H1 (cell line): ENCODE measurements around the gene MAPKAPK5. TPM values are rescaled to one million over a fixed set of nuclear protein-coding genes. Genes with fewer than 3 reads are reported as not detected.

Experiments
- CTCF ChIA-PET: fragments of 300-600 bp; sonication (Branson Sonifier 250); formaldehyde crosslinking; loops from one replicate; lab custom pipeline; 2021; ENCODE audit not compliant: partially characterized antibody; lab: Charles Lee
- POLR2A ChIA-PET: fragments of 300-600 bp; sonication (Branson Sonifier 250); formaldehyde crosslinking; loops from one replicate; lab custom pipeline; 2021; ENCODE audit warnings: inconsistent platforms; ENCODE audit not compliant: partially characterized antibody; lab: Charles Lee
- DNase-seq, 2 experiments: peaks; one replicate each; pipeline versions ENCODE4 v3.0.0 to v3.0.0-alpha.2; 2010 to 2022; ENCODE audit warnings: low spot score in 2 of 2, low read depth in 1 of 2, mixed read lengths in 1 of 2
- FAIRE-seq: peaks from 2 replicates; lab custom pipeline; 2011; peaks lifted over from hg19 to GRCh38; lab: Jason Lieb, UNC
- H2AFZ ChIP-seq: 2 replicates; pipeline ENCODE4 v1.8.1; 2012; ENCODE audit warnings: low read length, inconsistent platforms
- H2AK5ac ChIP-seq: 2 replicates; pipeline ENCODE4 v1.6.1; 2013; ENCODE audit warnings: low read depth, low read length
- H2BK120ac ChIP-seq: replicated peaks from 2 replicates; pipeline ENCODE3; 2013; ENCODE audit warnings: low read depth, low read length, inconsistent platforms
- H2BK12ac ChIP-seq: 2 replicates; pipeline ENCODE4 v1.6.1; 2013; ENCODE audit warnings: low read depth, low read length
- H2BK15ac ChIP-seq: 2 replicates; pipeline ENCODE4 v1.6.1; 2013; ENCODE audit warnings: low read length
- H2BK20ac ChIP-seq: 2 replicates; pipeline ENCODE4 v1.6.1; 2013; ENCODE audit warnings: low read length
- H2BK5ac ChIP-seq: 2 replicates; pipeline ENCODE4 v1.6.1; 2013; ENCODE audit warnings: low read depth, low read length
- H3K14ac ChIP-seq: 2 replicates; pipeline ENCODE4 v1.6.1; 2013; ENCODE audit warnings: inconsistent platforms; ENCODE audit not compliant: insufficient read length
- H3K18ac ChIP-seq: 2 replicates; pipeline ENCODE4 v1.6.1; 2013; ENCODE audit warnings: low read length; ENCODE audit errors: extremely low read depth
- H3K23ac ChIP-seq: 2 replicates; pipeline ENCODE4 v1.6.1; 2013; ENCODE audit warnings: inconsistent platforms; ENCODE audit not compliant: insufficient read length
- H3K23me2 ChIP-seq: 2 replicates; pipeline ENCODE4 v1.6.1; 2013; ENCODE audit warnings: low read depth, low read length
- H3K27ac ChIP-seq: 2 replicates; pipeline ENCODE4 v1.6.1; 2011; ENCODE audit warnings: low read depth, low read length, inconsistent platforms
- H3K27me3 ChIP-seq, 4 experiments: replicated peaks in 1 of 4; 1 replicate in 1 of 4; 2 replicates in 3 of 4; pipeline versions ENCODE4 v1.6.1 to v1.8.1; 2011 to 2013; ENCODE audit warnings: low read length in 3 of 4, mild to moderate bottlenecking in 3 of 4, inconsistent platforms in 2 of 4, mixed read lengths in 2 of 4, moderate library complexity in 1 of 4; ENCODE audit not compliant: control insufficient read depth in 3 of 4, insufficient read depth in 3 of 4; ENCODE audit errors: extremely low read depth in 1 of 4
- H3K36me3 ChIP-seq, 4 experiments: 2 replicates each; pipeline versions ENCODE4 v1.6.1 to v1.8.1; 2011 to 2013; ENCODE audit warnings: mild to moderate bottlenecking in 4 of 4, low read length in 3 of 4, moderate library complexity in 2 of 4, control low read depth in 1 of 4, inconsistent platforms in 1 of 4; ENCODE audit not compliant: insufficient read depth in 4 of 4, control insufficient read depth in 2 of 4
- H3K4ac ChIP-seq: replicated peaks from 2 replicates; pipeline ENCODE3; 2013; ENCODE audit warnings: low read length, low read depth, mixed read lengths, inconsistent platforms; ENCODE audit not compliant: insufficient read length
- H3K4me1 ChIP-seq, 4 experiments: replicated peaks in 1 of 4; 1 replicate in 1 of 4; 2 replicates in 3 of 4; pipeline versions ENCODE4 v1.6.1 to v1.8.1; 2011 to 2013; ENCODE audit warnings: low read length in 3 of 4, inconsistent platforms in 2 of 4, mixed read lengths in 1 of 4; ENCODE audit not compliant: insufficient read depth in 4 of 4, control insufficient read depth in 3 of 4
- H3K4me2 ChIP-seq, 2 experiments: 2 replicates each; pipeline versions ENCODE4 v1.6.1 to v1.8.1; 2011 to 2013; ENCODE audit warnings: low read depth in 2 of 2, low read length in 2 of 2, control low read depth in 1 of 2, inconsistent platforms in 1 of 2, mild to moderate bottlenecking in 1 of 2; ENCODE audit not compliant: insufficient read depth in 1 of 2
- H3K4me3 ChIP-seq, 4 experiments: fragments of 200-600, 300-600 bp in 1 of 4; sonication (generic), shearing (Covaris generic), sonication (Bioruptor Twin) in 1 of 4; 2 replicates each; pipeline versions ENCODE4 v1.5.1 to v1.8.1; 2011 to 2016; ENCODE audit warnings: low read length in 4 of 4, low read depth in 3 of 4, control low read depth in 2 of 4, inconsistent platforms in 2 of 4, mild to moderate bottlenecking in 2 of 4, mixed read lengths in 1 of 4, moderate library complexity in 1 of 4; ENCODE audit not compliant: insufficient read depth in 2 of 4; ENCODE audit errors: extremely low read depth in 1 of 4
- H3K56ac ChIP-seq: replicated peaks from 2 replicates; pipeline ENCODE3; 2013; ENCODE audit warnings: low read depth, mild to moderate bottlenecking, mixed read lengths, low read length, inconsistent platforms; ENCODE audit not compliant: insufficient read length
- H3K79me1 ChIP-seq: 2 replicates; pipeline ENCODE4 v1.6.1; 2013; ENCODE audit warnings: low read depth, low read length, control low read depth
- H3K79me2 ChIP-seq, 2 experiments: 2 replicates each; pipeline versions ENCODE4 v1.6.1 to v1.8.1; 2012 to 2013; ENCODE audit warnings: low read length in 2 of 2, mild to moderate bottlenecking in 2 of 2, inconsistent platforms in 1 of 2; ENCODE audit not compliant: insufficient read depth in 2 of 2, control insufficient read depth in 1 of 2
- H3K9ac ChIP-seq, 4 experiments: replicated peaks in 1 of 4; 1 replicate in 1 of 4; 2 replicates in 3 of 4; pipeline versions ENCODE4 v1.6.1 to v1.8.1; 2011 to 2013; ENCODE audit warnings: low read depth in 3 of 4, low read length in 3 of 4, control low read depth in 2 of 4, mild to moderate bottlenecking in 2 of 4, moderate library complexity in 2 of 4, inconsistent platforms in 1 of 4; ENCODE audit errors: extremely low read depth in 1 of 4
- H3K9me3 ChIP-seq, 2 experiments: 2 replicates each; pipeline versions ENCODE4 v1.6.1 to v1.8.1; 2012 to 2013; ENCODE audit warnings: mild to moderate bottlenecking in 2 of 2, moderate library complexity in 2 of 2, control low read depth in 1 of 2, inconsistent platforms in 1 of 2, low read depth in 1 of 2, low read length in 1 of 2, mixed read lengths in 1 of 2; ENCODE audit not compliant: insufficient read depth in 2 of 2
- H4K20me1 ChIP-seq, 2 experiments: replicated peaks in 1 of 2; 2 replicates each; pipeline versions ENCODE3 to v1.8.1; 2011 to 2013; ENCODE audit warnings: inconsistent platforms in 2 of 2, low read length in 2 of 2, mild to moderate bottlenecking in 1 of 2; ENCODE audit not compliant: insufficient read depth in 2 of 2, control insufficient read depth in 1 of 2
- H4K5ac ChIP-seq: 2 replicates; pipeline ENCODE4 v1.6.1; 2013; ENCODE audit warnings: low read length, low read depth, mixed read lengths, inconsistent platforms; ENCODE audit not compliant: insufficient read length
- H4K8ac ChIP-seq: 2 replicates; pipeline ENCODE4 v1.8.0; 2013; ENCODE audit warnings: mild to moderate bottlenecking, moderate library complexity, low read length, inconsistent platforms; ENCODE audit not compliant: insufficient read depth; ENCODE audit errors: extremely low read depth
- H4K91ac ChIP-seq: replicated peaks from 2 replicates; pipeline ENCODE3; 2013; ENCODE audit warnings: low read length, mixed read lengths, inconsistent platforms; ENCODE audit not compliant: insufficient read length
- MAFK ChIP-seq: IDR thresholded peaks from 2 replicates; pipeline ENCODE4 v1.6.1; 2012; ENCODE audit warnings: low read depth, mild to moderate bottlenecking, improper control_type of control experiment, low read length
- WGBS, 2 experiments: shearing (Covaris generic) in 1 of 2; methylation state at CpG; one replicate each; pipeline versions ENCODE4 v1.1.6 to v1.1.7; 2013 to 2015; ENCODE audit warnings: low lambda C conversion rate in 2 of 2, mixed read lengths in 2 of 2, inconsistent platforms in 1 of 2, low coverage in 1 of 2, missing lambda C conversion rate in 1 of 2; ENCODE audit not compliant: insufficient replicate concordance in 2 of 2, insufficient coverage in 1 of 2, insufficient read length in 1 of 2; ENCODE audit errors: extremely low coverage in 1 of 2, missing lambda C conversion rate in 1 of 2; 5-methylcytosine and 5-hydroxymethylcytosine counted together
- polyA plus RNA-seq, 7 experiments: library from polyadenylated mRNA; depleted of rRNA in 3 of 7; stranded (reverse) in 5 of 7; unstranded in 2 of 7; fragments of >200 nt in 5 of 7; fragments of 200-250 nt in 2 of 7; gene quantifications; 1 replicate in 5 of 7; 2 replicates in 1 of 7; 4 replicates in 1 of 7; pipeline versions ENCODE4 v1.2.1 to v1.2.3, GENCODE V29; 2011 to 2013; ENCODE audit warnings: missing spikeins in 2 of 7, mixed read lengths in 2 of 7
- total RNA-seq: library from RNA; stranded (reverse); fragmentation: NEBNext Ultra II Directional; extraction: Animal tissue kit (Norgen Biotek cat#: 25700); gene quantifications from 2 replicates; pipeline ENCODE4 v1.2.1, GENCODE V29; 2021

MAPKAPK5 gene
- total and polyA plus RNA-seq, 2 of the 8 experiments (the other 6 are each of a cell fraction or from before 2014, with no cell fraction given): 40.0 to 91.5 TPM

- H2BK20ac ChIP-seq: no peak overlapping the region
- no peak overlapping the region for H3K23ac ChIP-seq
- no peak overlapping the region for H2BK15ac ChIP-seq
- WGBS, 2 experiments: 83% methylated on average over 2 of the region's 2 CpGs; no CpG with 5 or more reads in 1 of the 2 experiments
- no peaks in the 10 kb centered on the region for H3K79me1 ChIP-seq
- H3K36me3 ChIP-seq: no peaks in the 10 kb centered on the region
- no peak overlapping the region for H2AK5ac ChIP-seq
- no peaks in the 10 kb centered on the region for H3K27me3 ChIP-seq
- H2AFZ ChIP-seq: no peak overlapping the region
- H4K20me1 ChIP-seq: no peaks in the 10 kb centered on the region
- ChIA-PET CTCF (interaction anchor here (0.7 to 1.9 kb wide), 10 partner anchors 8 to 229 kb away, joined by 3 to 6 read pairs (median 4); no protein-coding TSS in a partner anchor), POLR2A (interaction anchor here (0.6 to 1.3 kb wide), 3 partner anchors 10 to 200 kb away, joined by 3 to 4 read pairs (median 3); no protein-coding TSS in a partner anchor)
- H3K14ac ChIP-seq: no peak overlapping the region
- no peak overlapping the region for H3K9ac ChIP-seq
- H3K79me2 ChIP-seq: no peaks in the 10 kb centered on the region
- H2BK12ac ChIP-seq: no peak overlapping the region
- H3K18ac ChIP-seq: no peak overlapping the region
- H2BK5ac ChIP-seq: no peak overlapping the region
- DNase-seq (no peak), FAIRE-seq (no peak)
- H3K4me2 ChIP-seq: no peak overlapping the region
- H3K4ac ChIP-seq: no peak overlapping the region
- H3K4me1 ChIP-seq: peaks cover 0 to 5% (median 0%) of the 10 kb centered on the region in 4 experiments; a peak in 1 of 7 replicates
- H3K23me2 ChIP-seq: no peaks in the 10 kb centered on the region
- H3K4me3 ChIP-seq: no peak overlapping the region
- no peak overlapping the region for H4K8ac ChIP-seq
- H3K27ac ChIP-seq: no peak overlapping the region
- H2BK120ac ChIP-seq: no peak overlapping the region
- no peak overlapping the region for H4K5ac ChIP-seq
- H4K91ac ChIP-seq: no peak overlapping the region
- no peak overlapping the region for H3K56ac ChIP-seq
- H3K9me3 ChIP-seq: peaks cover 0 to 3% of the 10 kb centered on the region in 2 experiments; a peak in 1 of 4 replicates
- TF ChIP-seq MAFK: no peak
Observed at GRCh38 chr12:111822886-111823285, 19.1 kb upstream of the MAPKAPK5 start.
